Loucy (cell line): ENCODE data around the gene EGR2.

Experiments used
- EZH2phosphoT487 ChIP-seq: fragments of 200-600 bp; IDR thresholded peaks from 2 replicates; pipeline ENCODE4 v1.6.1; 2018; ENCODE audit warnings: antibody characterized with exemption, mild to moderate bottlenecking, moderate library complexity, borderline replicate concordance
- TF ChIP-seq, protein P1 (sequence below): fragments of 200-600 bp; sonication (generic); conservative IDR thresholded peaks from 2 replicates; pipeline ENCODE4 v1.5.1; 2014; ENCODE audit warnings: mild to moderate bottlenecking, antibody characterized with exemption, low read length

DNA sequence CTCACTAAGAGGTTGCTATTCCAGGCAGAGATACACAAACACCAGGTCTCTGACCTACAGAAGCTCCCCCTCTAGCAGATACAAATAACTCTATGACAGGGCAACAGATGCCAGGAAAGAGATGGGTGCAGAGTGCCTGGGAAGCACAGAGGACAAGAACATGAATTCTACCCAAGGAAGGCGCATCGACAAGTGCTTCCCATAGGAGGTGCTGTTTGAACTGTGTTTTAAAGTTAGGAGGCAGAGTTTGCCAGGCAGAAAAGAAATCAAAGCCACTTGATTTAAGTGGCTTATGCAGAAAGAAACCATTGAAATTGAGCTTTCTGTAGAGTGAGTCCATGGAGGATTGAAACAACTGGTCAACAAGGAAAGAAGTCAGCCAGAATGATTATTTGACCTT, 35.3 kb upstream of the EGR2 start:
- TF ChIP-seq EZH2phosphoT487, result no peak
- TF ChIP-seq, protein P1, sequence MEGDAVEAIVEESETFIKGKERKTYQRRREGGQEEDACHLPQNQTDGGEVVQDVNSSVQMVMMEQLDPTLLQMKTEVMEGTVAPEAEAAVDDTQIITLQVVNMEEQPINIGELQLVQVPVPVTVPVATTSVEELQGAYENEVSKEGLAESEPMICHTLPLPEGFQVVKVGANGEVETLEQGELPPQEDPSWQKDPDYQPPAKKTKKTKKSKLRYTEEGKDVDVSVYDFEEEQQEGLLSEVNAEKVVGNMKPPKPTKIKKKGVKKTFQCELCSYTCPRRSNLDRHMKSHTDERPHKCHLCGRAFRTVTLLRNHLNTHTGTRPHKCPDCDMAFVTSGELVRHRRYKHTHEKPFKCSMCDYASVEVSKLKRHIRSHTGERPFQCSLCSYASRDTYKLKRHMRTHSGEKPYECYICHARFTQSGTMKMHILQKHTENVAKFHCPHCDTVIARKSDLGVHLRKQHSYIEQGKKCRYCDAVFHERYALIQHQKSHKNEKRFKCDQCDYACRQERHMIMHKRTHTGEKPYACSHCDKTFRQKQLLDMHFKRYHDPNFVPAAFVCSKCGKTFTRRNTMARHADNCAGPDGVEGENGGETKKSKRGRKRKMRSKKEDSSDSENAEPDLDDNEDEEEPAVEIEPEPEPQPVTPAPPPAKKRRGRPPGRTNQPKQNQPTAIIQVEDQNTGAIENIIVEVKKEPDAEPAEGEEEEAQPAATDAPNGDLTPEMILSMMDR, result peak; percentile 67
